Ascending aorta (tissue), 2 donors: ENCODE results near the gene PODNL1. TPM values are rescaled to one million over a fixed set of nuclear protein-coding genes. Genes with fewer than 3 reads are reported as not detected.
A peak's percentile ranks its signal among the peaks of the same experiment; 100 is the strongest.

Experiments
- DNase-seq, 2 donors: peaks; one replicate each; pipeline ENCODE4 v3.0.0-alpha.2; 2019; ENCODE audit warnings: low spot score in 2 of 2
- H3K27ac ChIP-seq, 2 donors: fragments of 200-600 bp; sonication (generic); one replicate each; pipeline ENCODE4 v1.5.1; 2016 to 2017; ENCODE audit warnings: mild to moderate bottlenecking in 1 of 2
- H3K27me3 ChIP-seq: fragments of 200-600 bp; sonication (generic); one replicate; pipeline ENCODE4 v1.5.1; 2017
- H3K36me3 ChIP-seq, 2 donors: fragments of 200-600 bp; sonication (generic); one replicate each; pipeline ENCODE4 v1.5.1; 2016
- H3K4me1 ChIP-seq, 2 donors: fragments of 200-600 bp; sonication (generic); one replicate each; pipeline ENCODE4 v1.5.1; 2016 to 2017; ENCODE audit warnings: mild to moderate bottlenecking in 1 of 2
- H3K4me3 ChIP-seq, 2 donors: fragments of 200-600 bp; sonication (generic); one replicate each; pipeline ENCODE4 v1.5.1; 2016 to 2017; ENCODE audit warnings: mild to moderate bottlenecking in 1 of 2
- H3K9me3 ChIP-seq, 2 donors: fragments of 200-600 bp; sonication (generic); one replicate each; pipeline ENCODE4 v1.5.1; 2016
- CTCF ChIP-seq, 3 experiments: fragments of 200-600 bp in 2 of 3; fragments of 450-650 bp in 1 of 3; sonication (generic) in 2 of 3; IDR thresholded peaks; one replicate each; pipeline ENCODE4 v1.5.1; 2016 to 2019; ENCODE audit warnings: antibody characterized with exemption in 3 of 3, mild to moderate bottlenecking in 1 of 3, moderate library complexity in 1 of 3
- intact Hi-C: fragments of 100-400 bp; cut with DNase I; formaldehyde crosslinking; loops from one replicate; pipeline ENCODE4 v1.15.1; 2023
- total RNA-seq: library from RNA; depleted of rRNA; stranded (reverse); fragments of >200 nt; gene quantifications from one replicate; pipeline ENCODE4 v1.1.0, GENCODE V29; 2016

The PODNL1 gene
- total RNA-seq, 1 donor from 2014 or later, result 12.9 TPM

GRCh38 chr19:13902993-13903555 lies 35.1 kb downstream of the PODNL1 start:
- Histone ChIP-seq H3K27me3 (no peaks in the 10 kb centered on the region), H3K27ac (no peak overlapping the region), H3K36me3 (no peaks in the 10 kb centered on the region), H3K4me1 (peaks cover 4 to 13% of the 10 kb centered on the region in 2 donors), H3K4me3 (no peak overlapping the region), H3K9me3 (no peaks in the 10 kb centered on the region)
- no peak for DNase-seq
- intact Hi-C loops, result no loop called here
- TF ChIP-seq CTCF (IDR thresholded peaks at IDR 0.05), result peak in 1 of 3 experiments; percentile 24

GRCh38 chr19:13899912-13900584 lies 38.2 kb downstream of the PODNL1 start:
- H3K4me3 ChIP-seq, result no peak overlapping the region
- DNase-seq, result no peak
- no peaks in the 10 kb centered on the region for H3K27me3 ChIP-seq
- no peak for TF ChIP-seq CTCF (IDR thresholded peaks at IDR 0.05)
- no peaks in the 10 kb centered on the region for H3K36me3 ChIP-seq
- intact Hi-C loops, result no loop called here
- H3K9me3 ChIP-seq, result no peaks in the 10 kb centered on the region
- H3K4me1 ChIP-seq, result no peaks in the 10 kb centered on the region
- no peak overlapping the region for H3K27ac ChIP-seq

GRCh38 chr19:13899393-13899792 lies 38.8 kb downstream of the PODNL1 start:
- no peak overlapping the region for H3K27ac ChIP-seq
- H3K4me3 ChIP-seq, result no peak overlapping the region
- DNase-seq, result no peak
- no peaks in the 10 kb centered on the region for H3K4me1 ChIP-seq
- intact Hi-C loops, result no loop called here
- H3K36me3 ChIP-seq, result no peaks in the 10 kb centered on the region
- no peaks in the 10 kb centered on the region for H3K9me3 ChIP-seq
- no peaks in the 10 kb centered on the region for H3K27me3 ChIP-seq
- no peak for TF ChIP-seq CTCF (IDR thresholded peaks at IDR 0.05)

- Histone ChIP-seq H3K4me3 (no peak overlapping the region), H3K9me3 (no peaks in the 10 kb centered on the region), H3K4me1 (no peaks in the 10 kb centered on the region), H3K36me3 (no peaks in the 10 kb centered on the region), H3K27ac (no peak overlapping the region), H3K27me3 (no peaks in the 10 kb centered on the region)
- TF ChIP-seq CTCF (IDR thresholded peaks at IDR 0.05), result no peak
- no peak for DNase-seq
- intact Hi-C loops, result no loop called here
Measured at GRCh38 chr19:13896227-13896626, 42.0 kb downstream of the PODNL1 start.

- H3K9me3 ChIP-seq, result no peaks in the 10 kb centered on the region
- H3K27ac ChIP-seq, result no peak overlapping the region
- H3K4me1 ChIP-seq, result no peaks in the 10 kb centered on the region
- H3K4me3 ChIP-seq, result no peak overlapping the region
- intact Hi-C loops, result no loop called here
- TF ChIP-seq CTCF (IDR thresholded peaks at IDR 0.05), result no peak
- no peaks in the 10 kb centered on the region for H3K36me3 ChIP-seq
- no peaks in the 10 kb centered on the region for H3K27me3 ChIP-seq
- no peak for DNase-seq
Measured at GRCh38 chr19:13894552-13894951, 43.7 kb downstream of the PODNL1 start.
